ENCODE measurements around the gene STIM1.

Gene STIM1

GRCh38 chr11:3835751-3836150 is 19.7 kb upstream of the STIM1 start:
- no peak for DNase-seq (ENCODE audit: low read depth)
- no peak overlapping the region for H3K4me3 ChIP-seq (ENCODE audit: low read depth, low read length)
- no peak for TF ChIP-seq CTCF (IDR thresholded peaks at IDR 0.05; ENCODE audit: insufficient read depth, low read depth, low read length, missing control alignments)

GRCh38 chr11:3836903-3837302 is 18.6 kb upstream of the STIM1 start:
- peak; percentile 74 for DNase-seq (ENCODE audit: low read depth)
- H3K4me3 ChIP-seq (ENCODE audit: low read depth, low read length) = peak overlapping the region; percentile 66
- no peak for TF ChIP-seq CTCF (IDR thresholded peaks at IDR 0.05; ENCODE audit: insufficient read depth, low read depth, low read length, missing control alignments)

GRCh38 chr11:3837793-3838192 is 17.7 kb upstream of the STIM1 start:
- DNase-seq (ENCODE audit: low read depth) = peak; percentile 73
- H3K4me3 ChIP-seq (ENCODE audit: low read depth, low read length) = peak overlapping the region; percentile 66
- no peak for TF ChIP-seq CTCF (IDR thresholded peaks at IDR 0.05; ENCODE audit: insufficient read depth, low read depth, low read length, missing control alignments)

- peak overlapping the region; percentile 66 for H3K4me3 ChIP-seq (ENCODE audit: low read depth, low read length)
- no peak for TF ChIP-seq CTCF (IDR thresholded peaks at IDR 0.05; ENCODE audit: insufficient read depth, low read depth, low read length, missing control alignments)
- no peak for DNase-seq (ENCODE audit: low read depth)
Measured at GRCh38 chr11:3838504-3838903, 17.0 kb upstream of the STIM1 start.

GRCh38 chr11:3840004-3840869 is 15.2 kb upstream of the STIM1 start:
- DNase-seq (ENCODE audit: low read depth) = peak; percentile 41
- peak overlapping the region; percentile 66 for H3K4me3 ChIP-seq (ENCODE audit: low read depth, low read length)
- TF ChIP-seq CTCF (IDR thresholded peaks at IDR 0.05; ENCODE audit: insufficient read depth, low read depth, low read length, missing control alignments) = no peak

- peak within 1 kb of the TSS; percentile 66 for H3K4me3 ChIP-seq (ENCODE audit: low read depth, low read length)
- no peak for TF ChIP-seq CTCF (IDR thresholded peaks at IDR 0.05; ENCODE audit: insufficient read depth, low read depth, low read length, missing control alignments)
- DNase-seq (ENCODE audit: low read depth) = peak; percentile 88
Measured at GRCh38 chr11:3840870-3841425, 14.5 kb upstream of the STIM1 start, which contains the start of gene RHOG. Gene RHOG, minus strand, starts transcription at chr11:3840959. Its CDS starts 12,821 bp downstream, at chr11:3828138.

All from GM12865 (cell line).